ENCODE data around the gene ACTR1A.
"Not testable (repeated sequence)": the region's sequence is repeated elsewhere in the genome, so short reads cannot be mapped to it uniquely, and the experiment has no call there.

The ACTR1A gene

DNA sequence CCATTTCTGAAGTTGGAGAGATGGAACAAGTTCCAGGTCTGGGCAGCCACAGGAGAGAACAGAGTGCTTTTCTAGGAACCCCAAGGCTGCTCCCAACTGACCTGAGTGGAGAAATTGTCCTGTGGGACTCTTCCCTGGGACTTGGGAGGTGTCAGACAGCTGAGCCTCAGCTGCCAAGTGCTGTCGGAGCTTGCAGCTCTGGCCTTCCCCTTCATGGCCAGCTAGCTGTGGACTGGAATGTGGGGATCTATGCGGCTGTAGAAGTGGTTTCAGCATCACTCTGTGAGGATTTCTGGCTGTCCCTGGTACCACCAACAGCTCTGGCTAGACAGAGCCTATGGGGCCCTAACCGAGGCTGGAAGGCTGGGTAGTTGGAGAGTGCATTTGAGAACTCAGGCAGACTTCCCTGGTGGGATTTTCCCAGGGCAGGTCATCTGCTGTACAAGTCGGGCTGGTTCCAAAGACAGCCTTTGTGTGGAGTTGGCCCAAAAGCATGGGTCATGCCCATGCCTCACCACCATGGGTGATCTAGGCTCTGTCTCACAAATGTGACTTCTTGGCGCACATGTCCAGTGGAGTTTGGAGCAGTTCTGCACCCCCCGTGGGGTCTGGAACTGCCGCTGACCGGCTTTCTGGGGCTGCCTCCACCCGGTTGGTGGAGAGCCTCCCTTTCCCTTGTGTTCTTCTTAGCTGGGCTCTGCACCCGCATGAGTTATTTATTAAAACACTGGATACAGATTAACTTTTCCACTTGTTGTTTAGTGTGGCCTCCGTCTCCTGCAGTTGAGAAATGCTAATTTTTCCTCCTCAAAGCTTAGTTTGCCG, 12.2 kb upstream of the ACTR1A start:
- DNase-seq, result no peak

DNA sequence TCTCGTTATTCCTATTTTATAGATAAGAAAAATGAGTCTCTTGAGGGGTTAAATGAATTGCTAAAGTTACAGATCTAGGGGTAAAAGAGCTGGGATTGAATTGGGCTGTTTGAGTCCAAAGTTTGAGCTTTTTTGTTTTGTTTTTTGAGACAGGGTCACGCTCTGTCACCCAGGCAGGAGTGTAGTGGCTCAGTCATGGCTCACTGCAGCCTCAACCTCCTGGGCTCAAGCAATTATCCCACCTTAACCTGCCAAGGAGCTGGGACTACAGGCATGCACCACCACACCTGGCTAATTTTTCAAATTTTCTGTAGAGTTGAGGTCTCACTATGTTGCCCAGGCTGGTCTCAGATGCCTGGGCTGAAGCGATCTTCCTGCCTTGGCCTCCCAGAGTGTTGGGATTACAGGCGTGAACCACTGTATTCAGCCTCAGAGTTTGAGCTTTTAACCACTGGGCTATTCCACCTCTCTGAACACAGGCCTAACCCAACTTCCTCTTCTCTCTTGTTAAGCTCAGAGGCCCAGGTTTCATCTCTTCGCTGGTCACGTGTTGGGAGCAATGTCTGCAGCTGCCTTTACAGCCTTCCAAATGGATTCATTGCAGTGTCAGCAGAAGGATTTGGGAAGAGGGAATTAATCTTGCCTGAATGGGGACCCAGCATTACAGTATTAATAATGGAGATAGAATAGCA, 9.2 kb upstream of the ACTR1A start:
- no peak for DNase-seq

DNA sequence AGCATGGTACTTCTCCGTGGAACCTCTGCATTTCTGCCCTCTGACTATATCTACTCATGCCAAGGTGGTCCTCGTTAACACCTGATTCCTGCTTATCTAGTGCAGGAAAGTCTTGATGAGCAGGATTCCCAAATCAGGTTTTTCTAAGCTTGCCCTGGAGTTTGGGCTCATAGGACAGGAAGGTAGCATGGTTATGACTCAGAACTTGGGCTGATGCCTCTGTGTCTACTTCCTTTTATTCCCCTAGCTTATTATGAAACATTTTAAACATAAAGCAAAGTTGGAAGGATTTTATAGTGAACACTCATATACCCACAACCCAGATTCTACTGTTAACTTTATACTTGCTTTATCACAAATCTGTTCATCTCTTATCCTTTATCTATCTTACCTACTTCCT, 6.9 kb upstream of the ACTR1A start:
- peak; percentile 20 for DNase-seq

DNA sequence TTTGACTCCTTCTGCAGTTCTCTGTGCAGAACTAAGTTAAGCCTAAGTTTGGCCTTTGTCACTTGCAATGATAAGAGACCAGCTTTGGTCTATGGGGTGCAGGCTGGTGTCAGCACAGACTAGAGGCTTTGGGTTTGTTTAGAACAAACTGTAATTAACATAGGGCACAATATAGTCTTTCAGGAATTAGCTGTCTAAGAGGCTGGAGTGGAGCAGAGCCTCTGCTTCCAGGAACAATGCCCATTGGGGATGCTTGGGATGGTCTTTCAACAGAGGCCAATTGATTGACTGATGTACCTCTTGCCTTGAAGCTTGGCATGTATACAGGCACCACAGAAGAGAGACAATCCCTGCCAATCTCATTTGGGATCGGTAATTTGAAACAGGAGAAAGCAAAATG, 6.0 kb upstream of the ACTR1A start:
- no peak for DNase-seq

DNA sequence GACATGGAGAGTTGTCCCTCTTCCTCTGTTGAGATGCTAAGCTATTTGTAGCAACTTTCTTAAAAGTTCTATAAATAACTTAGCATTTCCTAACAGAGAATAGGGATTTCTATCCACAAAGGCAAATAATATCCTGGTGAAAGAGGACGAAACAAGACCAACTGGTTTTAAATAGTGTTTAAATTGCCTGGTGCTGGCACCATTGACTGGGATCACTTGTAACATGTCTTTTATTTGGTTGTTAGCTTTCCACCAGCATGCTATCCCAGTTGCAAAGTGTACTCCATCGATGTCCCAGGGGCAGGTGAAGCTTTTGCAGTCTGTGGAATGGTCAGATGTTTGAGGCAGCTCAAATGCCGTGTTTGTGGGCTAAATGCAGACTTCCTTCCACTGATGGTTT, 5.0 kb upstream of the ACTR1A start:
- no peak for DNase-seq

DNA sequence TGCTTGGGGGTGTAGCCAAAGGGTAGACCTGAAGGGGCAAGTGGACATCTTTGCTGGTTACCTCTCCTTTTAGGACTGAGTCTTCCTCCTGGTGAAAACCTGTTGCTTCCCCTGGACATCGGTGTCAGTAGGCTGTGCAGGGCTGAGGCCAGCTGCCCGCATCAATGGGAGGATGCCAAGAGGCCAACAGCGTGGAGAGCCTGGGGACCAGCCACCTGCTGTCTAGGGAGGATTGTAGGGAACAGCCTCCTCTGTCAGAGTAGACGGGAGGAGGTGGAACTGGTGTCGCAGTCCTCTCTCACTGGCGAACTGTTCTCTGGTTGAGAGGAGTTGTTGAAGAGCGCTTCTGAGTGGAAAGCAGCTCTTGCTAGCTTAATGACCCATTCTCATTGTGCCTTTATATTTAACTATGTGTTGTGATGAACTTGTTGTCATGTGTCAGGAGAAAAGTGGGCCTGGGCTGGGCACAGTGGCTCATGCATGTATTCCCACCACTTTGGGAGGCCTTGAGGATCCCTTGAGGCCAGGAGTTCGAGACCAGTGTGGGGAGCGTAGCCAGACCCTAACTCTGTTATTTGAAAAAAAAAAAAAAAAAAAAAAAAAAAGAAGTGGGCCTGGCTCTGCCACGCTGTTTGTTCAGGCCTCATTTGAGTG, 3.1 kb upstream of the ACTR1A start:
- no peak for DNase-seq

DNA sequence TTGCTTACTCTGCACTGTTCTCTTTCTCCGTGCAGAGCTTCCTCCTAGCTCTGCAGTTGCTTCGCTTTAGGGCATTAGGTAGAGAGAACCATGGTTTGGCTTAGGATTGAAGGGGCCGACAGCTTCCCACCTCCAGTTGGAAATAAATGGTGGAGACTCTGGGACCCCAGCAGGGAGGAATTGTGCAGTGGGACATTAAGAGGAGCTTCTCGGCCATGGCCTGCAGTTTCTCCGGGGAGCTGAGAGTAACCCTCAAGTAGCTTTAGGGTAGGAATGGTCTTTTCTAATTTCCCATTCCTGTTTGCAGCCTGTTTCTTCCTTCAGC, 2.4 kb upstream of the ACTR1A start:
- no peak for DNase-seq

DNA sequence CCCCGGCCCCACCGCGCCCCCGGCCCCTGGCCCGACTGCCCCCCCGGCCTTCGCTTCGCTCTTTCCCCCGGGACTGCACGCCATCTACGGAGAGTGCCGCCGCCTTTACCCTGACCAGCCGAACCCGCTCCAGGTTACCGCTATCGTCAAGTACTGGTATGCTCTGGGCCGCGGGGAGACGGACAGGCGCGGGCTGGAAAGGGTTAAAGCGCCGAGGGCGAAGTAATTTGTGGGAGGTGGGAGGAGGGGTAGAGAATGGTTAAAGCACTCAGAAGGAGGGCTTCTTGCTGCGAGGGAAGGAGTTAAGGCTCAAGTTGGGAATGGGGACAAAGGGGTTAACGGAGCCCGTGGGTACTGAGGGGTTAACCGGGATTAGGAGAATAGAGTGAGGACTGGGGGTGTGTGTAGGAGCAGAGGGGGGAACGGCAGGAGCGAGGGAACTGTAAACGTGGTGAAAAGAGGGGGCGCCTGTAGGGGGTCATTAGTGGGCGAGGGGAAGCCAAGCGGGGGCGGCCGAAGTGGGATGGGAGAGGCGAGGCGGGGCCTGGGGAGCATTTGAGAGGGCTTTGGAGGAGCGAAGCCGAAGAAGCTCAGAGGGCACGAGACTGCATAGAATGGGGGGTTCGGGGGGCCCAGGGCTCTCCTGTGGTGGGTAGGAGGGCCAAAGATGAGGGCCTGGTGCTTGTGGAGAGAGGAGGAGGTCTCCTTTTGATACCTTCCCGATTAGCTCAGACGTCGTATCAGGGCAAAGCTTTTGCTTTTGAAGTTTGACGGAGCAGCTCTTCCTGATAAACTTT, 1.9 kb upstream of the ACTR1A start:
- no peak for DNase-seq

DNA sequence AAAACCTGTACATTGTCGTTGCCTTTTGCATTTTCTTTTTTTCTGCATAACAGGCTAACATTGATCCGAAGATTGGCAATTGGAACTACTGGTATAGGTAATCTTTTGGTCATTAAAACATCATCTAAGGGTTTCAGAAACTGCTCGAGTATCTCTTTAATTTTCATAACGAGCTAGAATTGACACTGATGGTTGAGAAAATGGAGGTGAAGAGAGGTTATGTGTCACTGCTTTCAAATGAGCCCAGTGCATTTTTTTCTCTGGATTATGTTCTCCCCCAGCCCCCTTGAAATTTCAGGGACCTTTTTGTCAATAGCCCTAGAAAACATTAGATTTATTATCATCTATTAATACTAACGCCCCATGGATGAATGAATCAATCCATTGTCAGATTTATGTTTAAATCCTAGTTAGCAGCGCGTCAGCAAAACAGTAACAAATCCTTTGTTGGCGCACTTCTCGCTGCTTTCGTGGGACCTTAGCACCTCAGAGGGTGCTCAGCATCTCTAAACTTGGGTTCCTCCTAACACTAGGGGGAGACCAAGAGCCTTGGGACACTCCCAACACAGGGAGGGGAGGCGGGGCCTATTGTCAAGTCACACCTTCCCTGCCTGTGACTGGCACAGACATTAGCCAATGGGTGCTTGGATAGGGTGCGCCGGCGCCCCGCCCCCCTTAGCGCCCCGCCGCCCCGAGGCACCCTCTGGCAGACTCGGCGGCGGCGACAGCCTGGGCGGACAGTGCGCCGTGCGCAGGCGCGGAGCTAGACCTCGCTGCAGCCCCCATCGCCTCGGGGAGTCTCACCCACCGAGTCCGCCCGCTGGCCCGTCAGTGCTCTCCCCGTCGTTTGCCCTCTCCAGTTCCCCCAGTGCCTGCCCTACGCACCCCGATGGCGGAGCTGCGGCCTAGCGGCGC, 1.0 kb upstream of the ACTR1A start, which contains the start of gene SUFU:
Gene SUFU (plus strand): TSS at position 709 of the 915 bp plus-strand sequence. CDS start 181 bp downstream, at position 890.
- DNase-seq, result peak; percentile 99

DNA sequence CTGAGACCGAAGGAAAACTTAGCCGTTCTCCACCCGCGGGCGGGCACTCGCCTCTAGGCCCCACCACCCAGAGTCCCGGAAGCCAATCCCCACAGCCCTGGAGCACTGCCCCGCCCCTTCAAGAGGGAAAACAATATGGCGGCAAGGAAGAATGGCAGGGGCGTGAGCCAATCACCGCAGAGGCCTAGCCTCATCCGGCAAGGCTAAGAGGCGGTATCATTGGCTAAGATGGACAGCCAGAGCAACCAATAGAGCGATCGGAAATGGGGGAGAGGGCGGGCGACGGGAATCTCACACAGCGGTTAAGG, 529 bp downstream of the ACTR1A start:
- DNase-seq, result peak; percentile 100

DNA sequence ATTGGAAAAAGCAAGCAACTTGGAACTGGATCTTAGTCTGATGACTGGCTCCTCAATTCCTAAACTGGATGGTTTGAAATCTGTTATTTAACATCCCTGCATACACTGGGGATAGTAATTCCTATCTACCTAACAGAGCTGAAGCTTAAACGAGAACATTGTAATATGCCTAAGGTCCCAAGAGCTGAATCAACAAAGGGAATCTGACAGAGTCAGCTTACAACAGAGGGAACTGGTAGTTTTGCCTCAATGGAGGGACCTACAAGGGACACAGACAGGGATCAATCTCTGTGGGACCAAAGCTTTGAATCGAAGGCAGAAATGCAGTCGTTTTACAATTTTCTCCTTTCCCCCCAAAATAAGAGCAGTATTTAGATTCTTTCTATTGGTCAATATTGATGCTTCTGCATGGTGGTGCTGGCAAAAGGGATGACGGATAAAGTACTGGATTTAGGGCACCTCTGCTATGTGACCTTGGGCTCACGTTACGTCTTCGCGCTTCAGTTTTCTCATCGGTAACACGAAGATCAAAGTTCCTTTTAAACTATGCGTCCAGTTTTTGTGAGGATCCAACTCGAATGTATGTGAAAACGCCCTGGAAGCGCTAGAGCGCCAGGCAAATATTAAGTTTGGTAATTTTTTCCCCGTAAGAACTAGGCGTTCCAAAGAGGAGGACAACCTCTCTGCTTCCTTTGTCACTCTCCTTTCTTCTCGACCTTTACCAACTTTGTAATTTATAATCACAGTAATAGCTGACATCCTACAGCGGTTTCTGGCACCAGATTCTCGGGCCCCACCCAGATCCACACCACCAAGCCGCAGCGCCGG, 1.1 kb downstream of the ACTR1A start:
- DNase-seq, result no peak

DNA sequence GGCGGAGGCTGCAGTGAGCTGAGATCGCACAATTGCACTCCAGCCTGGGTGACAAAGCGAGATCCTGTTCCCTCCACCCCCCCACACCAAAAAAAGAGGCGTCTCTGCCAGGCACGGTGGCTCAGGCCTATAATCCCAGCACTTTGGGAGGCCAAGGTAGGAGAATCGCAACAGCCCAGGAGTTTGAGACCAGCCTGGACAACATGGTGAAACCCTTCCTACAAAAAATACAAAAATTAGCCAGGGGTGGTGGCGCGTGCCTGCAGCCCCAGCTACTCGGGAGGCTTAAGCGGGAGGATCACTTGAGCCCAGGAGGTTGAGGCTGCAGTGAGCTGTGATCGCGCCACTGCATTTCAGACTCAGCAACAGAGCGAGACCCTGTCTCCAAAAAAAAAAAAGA, 1.8 kb downstream of the ACTR1A start:
- not testable (repeated sequence) for DNase-seq

DNA sequence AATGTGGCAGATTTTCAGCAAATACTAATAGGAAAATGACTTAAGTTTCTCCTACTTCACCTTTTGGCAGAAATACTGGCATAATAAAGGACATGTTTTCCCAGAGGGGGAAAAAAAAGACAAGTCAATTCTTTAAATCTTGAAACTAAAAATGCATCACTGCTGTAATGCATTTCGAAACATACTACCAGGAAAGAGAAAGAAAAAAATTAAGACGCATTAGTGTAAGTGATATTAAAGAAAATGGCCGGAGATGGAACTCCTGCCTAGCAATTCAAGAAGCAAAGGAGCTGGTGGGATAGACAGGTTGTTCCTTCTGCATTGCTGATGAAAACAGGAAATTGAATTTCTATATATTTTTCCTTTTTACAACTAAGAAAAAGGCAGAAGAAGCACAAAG, 3.2 kb downstream of the ACTR1A start:
- DNase-seq, result no peak

DNA sequence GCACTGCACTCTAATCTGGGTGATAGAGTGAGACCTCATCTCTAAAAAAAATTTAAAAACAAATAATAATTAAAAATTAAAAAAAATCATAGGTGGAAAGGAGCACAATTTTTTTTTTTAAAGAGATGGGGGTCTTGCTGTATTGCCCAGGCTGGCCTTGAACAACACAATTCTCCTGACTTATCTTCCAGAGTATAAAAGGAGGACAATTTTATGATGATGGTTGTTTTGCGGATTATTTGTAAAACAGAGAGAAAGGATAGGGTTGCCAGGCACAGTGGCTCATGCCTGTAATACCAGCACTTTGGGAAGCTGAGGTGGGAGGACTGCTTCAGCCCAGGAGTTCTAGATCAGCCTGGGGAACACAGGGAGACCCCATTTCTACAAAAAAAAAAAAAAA, 5.0 kb downstream of the ACTR1A start:
- no peak for DNase-seq

DNA sequence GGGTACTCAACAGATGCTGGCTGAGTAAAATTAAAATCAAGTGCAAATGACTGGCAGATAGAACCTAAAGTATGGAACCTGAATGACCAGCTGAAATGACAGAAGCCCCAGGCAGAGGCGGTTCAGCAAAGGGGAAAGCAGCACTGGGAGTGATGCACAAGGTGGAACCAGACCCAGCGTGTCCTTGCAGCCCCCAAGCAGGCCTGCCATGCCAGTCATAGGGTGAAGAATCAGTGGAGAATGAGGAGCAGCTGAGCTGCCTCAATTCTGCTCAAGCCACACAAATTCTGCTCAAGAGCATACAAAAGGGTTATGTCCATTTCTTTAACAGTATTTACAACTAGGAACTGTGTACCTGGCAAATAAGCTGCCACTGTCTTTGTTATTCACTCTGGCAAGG, 8.7 kb downstream of the ACTR1A start:
- no peak for DNase-seq

DNA sequence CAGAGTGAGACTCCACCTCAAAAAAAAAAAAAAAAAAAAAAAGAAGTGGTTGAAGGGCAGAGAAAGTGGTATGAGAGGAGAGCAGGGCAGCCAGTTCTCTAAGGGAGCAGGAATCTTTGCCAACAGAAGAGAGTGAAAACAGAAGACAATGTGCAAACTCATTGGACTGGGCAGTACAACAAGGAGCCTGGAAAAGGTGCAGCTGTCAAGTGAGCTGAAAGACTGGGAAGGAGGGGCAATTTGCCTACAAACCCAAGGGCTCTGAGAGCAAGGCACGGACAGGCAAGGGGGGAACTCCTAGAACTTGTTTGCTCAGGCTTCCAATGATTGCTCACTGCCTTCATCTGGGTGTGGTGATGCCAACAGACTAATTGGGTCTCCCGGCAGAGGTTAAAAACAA, 9.5 kb downstream of the ACTR1A start:
- no peak for DNase-seq

DNA sequence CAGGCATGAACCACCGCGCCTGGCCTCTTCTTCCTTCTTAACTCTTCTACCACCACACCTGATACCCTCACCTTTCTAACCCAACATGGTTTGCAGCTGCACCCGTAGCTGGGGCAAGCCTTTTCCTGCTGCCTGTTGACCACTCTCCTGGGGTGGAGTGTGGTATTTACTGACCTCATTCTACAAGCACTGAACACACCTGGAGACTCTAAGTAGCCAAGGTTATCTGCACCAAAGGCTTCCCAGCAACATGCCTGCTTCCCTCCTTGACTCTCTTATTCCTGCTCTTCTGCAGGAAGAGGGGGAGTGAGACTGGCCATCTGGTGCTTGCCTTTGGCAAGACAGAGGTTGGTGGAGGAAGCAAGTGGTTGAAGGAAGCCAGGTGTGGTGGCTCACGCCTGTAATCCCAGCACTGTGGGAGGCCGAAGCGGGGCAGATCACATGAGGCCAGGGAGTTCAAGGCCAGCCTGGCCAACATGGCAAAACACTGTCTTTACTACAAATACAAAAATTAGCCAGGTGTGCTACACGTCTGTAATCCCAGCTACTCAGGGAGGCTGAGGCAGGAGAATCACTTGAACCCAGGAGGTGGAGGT, 10.1 kb downstream of the ACTR1A start:
- DNase-seq, result no peak

DNA sequence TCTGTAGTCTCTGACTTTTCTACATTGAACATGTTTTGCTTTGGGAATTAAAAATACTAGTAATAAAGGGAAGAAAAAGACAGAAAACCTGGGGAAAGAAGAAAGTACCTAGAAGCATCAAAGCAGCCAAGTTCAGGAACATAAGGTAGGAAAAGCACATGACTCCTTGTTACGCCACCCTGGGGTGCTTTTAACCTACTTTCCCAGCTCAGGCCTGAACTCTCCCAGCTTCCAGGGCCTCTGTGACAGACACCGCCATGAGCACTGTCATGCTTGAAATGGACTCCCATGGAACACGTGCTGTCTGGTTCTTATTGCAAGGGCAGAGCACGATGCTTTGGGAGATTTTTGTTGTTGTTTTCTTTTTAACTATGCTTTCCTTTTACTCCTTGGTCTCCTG, 11.4 kb downstream of the ACTR1A start:
- DNase-seq, result no peak

DNA sequence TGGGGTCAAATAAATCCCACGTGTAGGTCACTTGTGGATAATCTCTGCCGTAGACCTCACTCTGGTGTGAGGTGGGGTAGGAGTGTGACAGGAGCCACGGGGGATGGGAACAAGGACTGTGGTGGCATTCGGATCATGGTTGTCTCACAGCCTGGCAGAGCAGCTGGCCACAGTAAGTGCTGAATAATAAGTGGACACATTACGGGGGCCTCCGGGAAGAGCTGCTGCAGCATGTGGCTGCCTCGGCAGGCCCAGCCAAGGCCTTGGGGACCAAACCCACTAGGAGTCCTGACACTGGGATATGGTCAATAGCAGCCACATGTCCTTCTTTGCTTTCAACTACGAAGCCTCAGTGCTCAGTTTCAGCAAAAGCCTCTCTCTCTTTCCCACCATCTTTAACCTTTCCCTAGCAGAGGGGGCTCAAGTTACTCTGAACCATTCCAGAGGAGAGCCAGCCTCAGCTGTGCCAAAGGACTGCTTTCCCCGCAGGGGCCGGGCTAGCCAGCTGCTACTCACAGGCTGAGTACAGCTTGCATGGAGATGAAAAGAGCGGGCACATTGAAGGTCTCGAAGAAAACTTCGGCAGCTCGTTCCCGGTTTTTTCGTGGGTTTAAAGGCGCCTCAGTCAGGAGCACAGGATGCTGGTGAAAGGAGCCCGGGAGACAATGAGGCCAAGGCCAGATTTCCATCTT, 17.3 kb downstream of the ACTR1A start:
- DNase-seq, result no peak

DNA sequence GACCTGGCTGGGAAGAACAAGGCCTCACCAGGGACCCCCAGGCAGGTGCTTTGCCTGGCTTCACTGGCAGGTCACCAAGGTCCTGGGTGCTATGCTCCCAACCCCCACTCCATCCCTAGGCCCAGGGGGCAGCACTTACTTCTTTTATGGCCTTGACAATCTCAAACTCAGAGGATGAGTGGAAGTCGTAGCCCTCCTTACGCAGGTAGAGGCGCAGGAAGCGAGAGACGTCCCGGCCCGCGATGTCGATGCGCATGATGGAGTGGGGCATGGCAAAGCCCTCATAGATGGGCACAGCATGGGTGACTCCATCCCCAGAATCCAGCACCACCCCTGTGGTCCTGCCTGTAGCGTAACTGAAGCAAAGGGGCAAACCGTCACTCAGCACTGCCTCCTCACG, 18.5 kb downstream of the ACTR1A start:
- DNase-seq, result no peak

Data from fibroblast of skin of scalp (primary cell).